CD4-positive, alpha-beta T cell treated with Interleukin-4 for 1 hour (primary cell): ENCODE measurements around the gene FAM222A.

Source experiments
- DNase-seq, 2 donors: peaks; one replicate each; pipeline ENCODE4 v3.0.0-alpha.2; 2020 to 2022

FAM222A gene

GRCh38 chr12:109804820-109805761 is 91.5 kb downstream of the FAM222A start:
- peak; percentile 66 to 73 for DNase-seq

- DNase-seq, result no peak
These were observed 94.5 kb downstream of the FAM222A start for GRCh38 chr12:109807954-109808643.

- no peak for DNase-seq
These were observed 95.4 kb downstream of the FAM222A start for GRCh38 chr12:109808876-109809646.

- DNase-seq, result no peak
These were observed 97.5 kb downstream of the FAM222A start for GRCh38 chr12:109810954-109811623.

- no peak for DNase-seq
These were observed 98.0 kb downstream of the FAM222A start for GRCh38 chr12:109811624-109811995.

GRCh38 chr12:109813810-109814416 is 100.3 kb downstream of the FAM222A start:
- DNase-seq, result no peak

GRCh38 chr12:109814600-109815150 is 101.0 kb downstream of the FAM222A start:
- DNase-seq, result no peak

GRCh38 chr12:109815225-109815624 is 101.6 kb downstream of the FAM222A start:
- DNase-seq, result no peak

- DNase-seq, result no peak
These were observed 102.4 kb downstream of the FAM222A start for GRCh38 chr12:109815757-109816617.

- DNase-seq, result no peak
These were observed 103.2 kb downstream of the FAM222A start for GRCh38 chr12:109816870-109817269.

- no peak for DNase-seq
These were observed 104.1 kb downstream of the FAM222A start for GRCh38 chr12:109817627-109818231.

- DNase-seq, result no peak
These were observed 104.6 kb downstream of the FAM222A start for GRCh38 chr12:109818253-109818652.

GRCh38 chr12:109818905-109819500 is 105.4 kb downstream of the FAM222A start:
- no peak for DNase-seq
